RCC 7860 (cell line): Measurements from ENCODE around the gene MRPL3.

Source experiments
- DNase-seq: peaks from one replicate; pipeline ENCODE4 v3.0.0-alpha.2; 2015; ENCODE audit warnings: low spot score
- FAIRE-seq: peaks from 2 replicates; lab custom pipeline; 2012; peaks lifted over from hg19 to GRCh38; lab: Jason Lieb, UNC

Gene MRPL3

DNA sequence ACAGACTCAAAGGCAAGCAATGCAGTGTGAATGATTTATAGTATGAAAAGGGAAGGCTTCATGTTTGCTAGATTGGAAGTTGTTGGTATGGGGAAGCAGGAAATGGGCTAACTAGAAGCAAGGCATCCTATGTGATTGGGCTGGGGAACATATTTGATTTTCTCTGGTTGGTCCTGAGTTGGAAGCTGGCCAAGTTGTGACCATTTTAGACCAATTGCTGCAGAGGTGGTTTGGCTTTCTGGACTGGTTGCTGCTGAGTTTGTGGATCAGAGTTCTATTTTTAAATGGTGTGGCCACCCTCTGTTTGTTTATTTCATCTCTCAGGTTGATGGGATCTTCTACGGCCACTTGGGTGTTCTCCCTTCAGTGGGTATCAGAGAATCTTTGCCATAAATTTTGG is 81.5 kb downstream of the MRPL3 start:
- no peak for FAIRE-seq

GRCh38 chr3:131417751-131418150 is 85.0 kb downstream of the MRPL3 start:
- no peak for FAIRE-seq
- no peak for DNase-seq

More for the DNA sequence above, 81.5 kb downstream of the MRPL3 start:
- DNase-seq: no peak
